Measurements from ENCODE around the gene PRSS8. TPM values are rescaled to one million over a fixed set of nuclear protein-coding genes. Genes with fewer than 3 reads are reported as not detected.

PRSS8 gene
- total RNA-seq, 2 experiments from 2014 or later: not detected

GRCh38 chr16:31087971-31088370, 47.6 kb downstream of the PRSS8 start:
- DNase-seq: no peak
- H3K27ac Mint-ChIP-seq: no peak overlapping the region
- peaks cover 10% of the 10 kb centered on the region for H3K4me1 Mint-ChIP-seq (ENCODE audit: low read depth)
- intact Hi-C loops (cut with micrococcal nuclease): no loop called here
- H3K9me3 Mint-ChIP-seq: no peaks in the 10 kb centered on the region
- H3K36me3 Mint-ChIP-seq (ENCODE audit: low read depth): peaks cover 7% of the 10 kb centered on the region
- no peak overlapping the region for H3K4me3 Mint-ChIP-seq
- CTCF ChIA-PET: no interaction called here
- no peaks in the 10 kb centered on the region for H3K27me3 Mint-ChIP-seq (ENCODE audit: low read depth)

GRCh38 chr16:31087481-31087880, 48.0 kb downstream of the PRSS8 start:
- no peaks in the 10 kb centered on the region for H3K27me3 Mint-ChIP-seq (ENCODE audit: low read depth)
- CTCF ChIA-PET: no interaction called here
- peaks cover 5% of the 10 kb centered on the region for H3K4me1 Mint-ChIP-seq (ENCODE audit: low read depth)
- intact Hi-C loops (cut with micrococcal nuclease): no loop called here
- H3K27ac Mint-ChIP-seq: no peak overlapping the region
- DNase-seq: no peak
- H3K9me3 Mint-ChIP-seq: no peaks in the 10 kb centered on the region
- H3K36me3 Mint-ChIP-seq (ENCODE audit: low read depth): peaks cover 7% of the 10 kb centered on the region
- no peak overlapping the region for H3K4me3 Mint-ChIP-seq

- CTCF ChIA-PET: interaction anchor here (0.5 kb wide), 1 partner anchor 92 kb away, joined by 3 read pairs; no protein-coding TSS in a partner anchor
- H3K27ac Mint-ChIP-seq: no peak overlapping the region
Measured at GRCh38 chr16:31086629-31086906, 49.0 kb downstream of the PRSS8 start.

GRCh38 chr16:31085873-31086628, 49.5 kb downstream of the PRSS8 start:
- Mint-ChIP-seq H3K27me3 (ENCODE audit: low read depth) (no peaks in the 10 kb centered on the region), H3K4me1 (ENCODE audit: low read depth) (peaks cover 11% of the 10 kb centered on the region), H3K4me3 (no peak overlapping the region), H3K36me3 (ENCODE audit: low read depth) (peaks cover 9% of the 10 kb centered on the region), H3K9me3 (no peaks in the 10 kb centered on the region), H3K27ac (no peak overlapping the region)
- CTCF ChIA-PET: interaction anchor here (0.5 kb wide), 1 partner anchor 92 kb away, joined by 3 read pairs; no protein-coding TSS in a partner anchor
- DNase-seq: no peak
- intact Hi-C loops (cut with micrococcal nuclease): no loop called here

More at GRCh38 chr16:31086629-31086906, 49.0 kb downstream of the PRSS8 start:
- Mint-ChIP-seq H3K36me3 (ENCODE audit: low read depth) (peaks cover 9% of the 10 kb centered on the region), H3K4me3 (no peak overlapping the region), H3K9me3 (no peaks in the 10 kb centered on the region), H3K4me1 (ENCODE audit: low read depth) (peaks cover 10% of the 10 kb centered on the region), H3K27me3 (ENCODE audit: low read depth) (no peaks in the 10 kb centered on the region)
- intact Hi-C loops (cut with micrococcal nuclease): no loop called here
- DNase-seq: no peak

GRCh38 chr16:31085411-31085810, 50.1 kb downstream of the PRSS8 start:
- Mint-ChIP-seq H3K27ac (no peak overlapping the region), H3K4me1 (ENCODE audit: low read depth) (peaks cover 10% of the 10 kb centered on the region), H3K36me3 (ENCODE audit: low read depth) (peaks cover 8% of the 10 kb centered on the region), H3K9me3 (no peaks in the 10 kb centered on the region), H3K4me3 (no peak overlapping the region), H3K27me3 (ENCODE audit: low read depth) (no peaks in the 10 kb centered on the region)
- intact Hi-C loops (cut with micrococcal nuclease): no loop called here
- CTCF ChIA-PET: no interaction called here
- no peak for DNase-seq

- CTCF ChIA-PET: interaction anchor here (0.6 kb wide), 1 partner anchor 170 kb away, joined by 3 read pairs; no protein-coding TSS in a partner anchor
Measured at GRCh38 chr16:31084584-31085302, 50.8 kb downstream of the PRSS8 start.

GRCh38 chr16:31083981-31084380, 51.5 kb downstream of the PRSS8 start:
- peaks cover 10% of the 10 kb centered on the region for H3K36me3 Mint-ChIP-seq (ENCODE audit: low read depth)
- no peak overlapping the region for H3K27ac Mint-ChIP-seq
- no peak overlapping the region for H3K4me3 Mint-ChIP-seq
- intact Hi-C loops (cut with micrococcal nuclease): no loop called here
- CTCF ChIA-PET: interaction anchor here (0.6 kb wide), 1 partner anchor 171 kb away, joined by 3 read pairs; no protein-coding TSS in a partner anchor
- DNase-seq: no peak
- no peaks in the 10 kb centered on the region for H3K27me3 Mint-ChIP-seq (ENCODE audit: low read depth)
- peaks cover 10% of the 10 kb centered on the region for H3K4me1 Mint-ChIP-seq (ENCODE audit: low read depth)
- H3K9me3 Mint-ChIP-seq: no peaks in the 10 kb centered on the region

More at GRCh38 chr16:31084584-31085302, 50.8 kb downstream of the PRSS8 start:
- H3K4me3 Mint-ChIP-seq: no peak overlapping the region
- peaks cover 10% of the 10 kb centered on the region for H3K4me1 Mint-ChIP-seq (ENCODE audit: low read depth)
- peaks cover 8% of the 10 kb centered on the region for H3K36me3 Mint-ChIP-seq (ENCODE audit: low read depth)
- H3K27me3 Mint-ChIP-seq (ENCODE audit: low read depth): no peaks in the 10 kb centered on the region
- no peak for DNase-seq
- no peaks in the 10 kb centered on the region for H3K9me3 Mint-ChIP-seq
- H3K27ac Mint-ChIP-seq: no peak overlapping the region
- intact Hi-C loops (cut with micrococcal nuclease): no loop called here

GRCh38 chr16:31083556-31083955, 52.0 kb downstream of the PRSS8 start:
- peaks cover 13% of the 10 kb centered on the region for H3K36me3 Mint-ChIP-seq (ENCODE audit: low read depth)
- CTCF ChIA-PET: no interaction called here
- H3K9me3 Mint-ChIP-seq: no peaks in the 10 kb centered on the region
- no peak overlapping the region for H3K27ac Mint-ChIP-seq
- H3K4me1 Mint-ChIP-seq (ENCODE audit: low read depth): peaks cover 10% of the 10 kb centered on the region
- no peak overlapping the region for H3K4me3 Mint-ChIP-seq
- DNase-seq: no peak
- intact Hi-C loops (cut with micrococcal nuclease): no loop called here
- no peaks in the 10 kb centered on the region for H3K27me3 Mint-ChIP-seq (ENCODE audit: low read depth)

- CTCF ChIA-PET: interaction anchor here (0.7 kb wide), 1 partner anchor 270 kb away, joined by 3 read pairs; no protein-coding TSS in a partner anchor
- Mint-ChIP-seq H3K27ac (no peak overlapping the region), H3K27me3 (ENCODE audit: low read depth) (no peaks in the 10 kb centered on the region), H3K4me1 (ENCODE audit: low read depth) (peaks cover 13% of the 10 kb centered on the region), H3K36me3 (ENCODE audit: low read depth) (peaks cover 17% of the 10 kb centered on the region), H3K9me3 (no peaks in the 10 kb centered on the region), H3K4me3 (no peak overlapping the region)
- no peak for DNase-seq
- intact Hi-C loops (cut with micrococcal nuclease): no loop called here
Measured at GRCh38 chr16:31083081-31083480, 52.4 kb downstream of the PRSS8 start.

- Mint-ChIP-seq H3K27me3 (ENCODE audit: low read depth) (no peaks in the 10 kb centered on the region), H3K9me3 (no peaks in the 10 kb centered on the region), H3K4me3 (no peak overlapping the region), H3K36me3 (ENCODE audit: low read depth) (peaks cover 22% of the 10 kb centered on the region), H3K27ac (peak overlapping the region; percentile 30), H3K4me1 (ENCODE audit: low read depth) (peaks cover 14% of the 10 kb centered on the region)
- CTCF ChIA-PET: interaction anchor here (0.7 kb wide), 1 partner anchor 270 kb away, joined by 3 read pairs; no protein-coding TSS in a partner anchor
- DNase-seq: no peak
- intact Hi-C loops (cut with micrococcal nuclease): no loop called here
Measured at GRCh38 chr16:31082368-31083045, 53.0 kb downstream of the PRSS8 start.
